GM19025 (cell line): Measurements from ENCODE around the gene PFKFB1.

Experiments used
- ATAC-seq: cut with Tn5 transposase; IDR thresholded peaks from one replicate; pipeline ENCODE4 v1.9.1; 2021; ENCODE audit warnings: mild to moderate bottlenecking, low read depth, moderate library complexity; ENCODE audit not compliant: unreplicated experiment

PFKFB1 gene

DNA sequence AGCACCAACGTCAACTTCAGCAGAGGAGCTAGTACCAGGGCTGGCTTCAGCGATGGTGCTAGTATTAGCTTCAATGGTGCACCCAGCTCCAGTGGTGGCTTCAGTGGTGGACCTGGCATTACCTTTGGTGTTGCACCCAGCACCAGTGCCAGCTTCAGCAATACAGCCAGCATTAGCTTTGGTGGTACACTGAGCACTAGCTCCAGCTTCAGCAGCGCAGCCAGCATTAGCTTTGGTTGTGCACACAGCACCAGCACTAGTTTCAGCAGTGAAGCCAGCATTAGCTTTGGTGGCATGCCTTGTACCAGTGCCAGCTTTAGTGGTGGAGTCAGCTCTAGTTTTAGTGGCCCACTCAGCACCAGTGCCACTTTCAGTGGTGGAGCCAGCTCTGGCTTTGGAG, 65.1 kb downstream of the PFKFB1 start:
- ATAC-seq: no peak

DNA sequence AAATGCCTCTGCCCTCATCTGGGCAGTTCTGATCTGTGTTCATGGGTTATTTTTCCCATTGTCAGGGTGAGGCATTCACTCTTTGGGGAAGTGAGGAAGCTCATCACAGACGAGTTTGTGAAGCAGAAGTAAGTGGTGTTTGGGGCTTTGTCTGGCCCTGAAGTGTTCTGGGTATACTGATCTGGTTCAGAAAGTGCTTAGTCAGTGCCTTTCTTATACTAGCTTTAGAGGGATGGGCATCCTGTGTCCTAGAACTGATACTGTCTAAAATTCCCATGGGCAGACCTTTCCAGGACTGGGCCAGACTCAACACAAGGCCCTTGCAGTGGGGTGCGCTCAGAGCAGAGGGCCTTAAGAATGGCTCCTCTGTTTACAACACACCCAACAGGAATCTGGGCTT, 67.0 kb downstream of the PFKFB1 start:
- ATAC-seq: no peak

DNA sequence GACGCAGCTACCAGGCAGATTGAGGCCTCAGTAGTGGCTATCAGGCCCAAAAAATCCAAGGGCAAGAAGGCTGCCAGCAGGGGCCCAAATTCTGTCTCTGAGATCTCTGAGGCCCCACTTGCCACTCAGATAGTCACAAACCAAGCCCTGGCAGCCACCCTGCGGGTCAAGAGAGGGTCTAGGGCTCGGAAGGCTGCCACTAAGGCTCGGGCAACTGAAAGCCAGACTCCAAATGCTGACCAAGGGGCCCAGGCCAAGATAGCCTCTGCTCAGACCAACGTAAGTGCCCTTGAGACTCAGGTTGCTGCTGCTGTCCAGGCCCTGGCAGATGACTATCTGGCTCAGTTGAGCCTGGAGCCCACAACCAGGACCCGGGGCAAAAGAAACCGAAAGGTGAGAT, 70.6 kb downstream of the PFKFB1 start:
- ATAC-seq: no peak

DNA sequence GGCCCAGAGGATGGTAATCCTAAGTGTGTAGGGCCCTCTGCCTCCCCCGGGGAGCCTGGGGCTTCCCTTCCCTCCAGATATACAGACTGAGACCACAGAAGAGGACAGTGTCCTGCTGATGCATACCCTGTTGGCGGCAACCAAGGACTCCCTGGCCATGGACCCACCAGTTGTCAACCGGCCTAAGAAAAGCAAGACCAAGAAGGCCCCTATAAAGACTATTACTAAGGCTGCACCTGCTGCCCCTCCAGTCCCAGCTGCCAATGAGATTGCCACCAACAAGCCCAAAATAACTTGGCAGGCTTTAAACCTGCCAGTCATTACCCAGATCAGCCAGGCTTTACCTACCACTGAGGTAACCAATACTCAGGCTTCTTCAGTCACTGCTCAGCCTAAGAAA, 71.4 kb downstream of the PFKFB1 start:
- no peak for ATAC-seq

DNA sequence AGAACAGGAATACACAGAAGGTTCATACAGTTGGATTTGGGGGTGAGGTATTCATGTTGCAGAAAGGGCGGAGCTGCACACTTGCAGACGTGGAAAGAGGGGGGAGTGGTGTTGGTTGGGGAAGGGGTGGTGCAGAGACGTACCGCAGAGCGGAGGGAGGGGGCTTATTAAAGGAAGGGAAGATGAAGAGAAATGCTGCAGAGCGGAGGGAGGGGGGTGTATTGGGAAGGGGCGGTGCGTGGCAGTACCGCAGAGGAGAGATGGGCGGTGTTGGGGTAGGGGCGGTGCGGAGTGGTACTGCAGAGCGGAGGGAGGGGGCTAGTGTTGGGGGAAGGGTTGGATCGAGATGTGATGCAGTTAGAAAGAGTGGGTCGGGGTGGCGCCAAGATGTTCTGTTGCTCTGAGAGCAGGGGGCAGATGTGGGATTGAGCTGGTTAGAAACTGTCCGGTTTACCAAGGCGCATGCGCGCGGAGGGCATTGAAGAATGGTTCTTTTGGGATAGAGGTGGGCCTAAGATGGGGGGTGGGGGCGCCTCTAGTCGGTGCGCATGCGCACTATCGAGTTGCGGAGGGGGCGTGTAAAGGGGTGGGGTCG, 72.5 kb downstream of the PFKFB1 start:
- ATAC-seq: no peak

GRCh38 chrX:54920610-54921426, 73.2 kb downstream of the PFKFB1 start, which contains the start of gene TRO:
Gene TRO (plus strand): TSS chrX:54920824. CDS start chrX:54922247, 1,423 bp downstream.
- ATAC-seq: no peak

GRCh38 chrX:54909941-54910340, 84.0 kb downstream of the PFKFB1 start:
- ATAC-seq: no peak

GRCh38 chrX:54894159-54894558, 99.8 kb downstream of the PFKFB1 start:
- no peak for ATAC-seq

DNA sequence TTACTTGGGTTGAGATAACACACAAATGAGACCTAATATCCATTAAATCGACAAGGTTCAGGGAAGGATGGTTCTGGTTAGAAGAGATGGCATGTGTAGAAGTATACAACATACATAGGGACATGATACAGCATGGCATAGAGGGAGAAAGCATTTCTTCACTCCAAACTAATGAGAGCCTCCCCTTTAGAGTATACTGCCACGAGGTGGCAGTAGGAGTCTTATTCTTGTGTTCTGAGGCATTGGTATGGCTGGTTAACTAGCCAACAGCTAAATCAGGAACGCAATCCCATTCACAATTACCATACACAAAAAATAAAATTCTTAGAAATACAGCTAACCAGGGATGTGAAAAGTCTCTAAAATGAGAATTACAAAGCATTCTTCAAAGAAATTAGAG, 102.4 kb downstream of the PFKFB1 start:
- ATAC-seq: no peak

DNA sequence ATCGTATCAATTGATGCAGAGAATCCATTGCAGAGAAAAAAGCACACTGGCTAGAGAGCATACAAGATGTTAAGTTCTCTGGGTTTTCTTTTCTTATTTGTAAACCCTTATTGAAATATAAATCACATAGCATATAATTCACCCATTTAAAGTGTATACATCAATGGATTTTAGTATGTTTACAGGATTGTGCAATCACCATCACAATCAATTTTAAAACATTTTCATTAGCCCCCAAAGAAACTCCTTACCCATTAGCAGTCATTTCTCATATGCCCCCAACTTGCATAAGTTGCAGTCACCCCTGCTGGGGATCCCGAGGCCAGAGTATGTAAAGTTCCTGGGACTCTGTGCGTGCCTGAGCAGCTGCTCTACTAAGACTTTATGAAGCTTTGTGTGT, 108.2 kb downstream of the PFKFB1 start:
- ATAC-seq: no peak
